Measurements from ENCODE around the gene MAML1. TPM values are rescaled to one million over a fixed set of nuclear protein-coding genes. Genes with fewer than 3 reads are reported as not detected.
A peak's percentile ranks its signal among the peaks of the same experiment; 100 is the strongest.

Gene MAML1
- total and polyA plus RNA-seq, 4 experiments from 2014 or later, result 1.5 to 56.5 (median 31.7) TPM

GRCh38 chr5:179815491-179816249, 83.0 kb downstream of the MAML1 start:
- intact Hi-C loops (cut with micrococcal nuclease), result no loop called here
- CTCF ChIA-PET (ENCODE audit: partially characterized antibody), result no interaction called here

GRCh38 chr5:179816401-179816795, 83.8 kb downstream of the MAML1 start:
- peak overlapping the region in 1 of 8 donors; percentile 43 for H3K4me3 Mint-ChIP-seq
- DNase-seq, result no peak
- Histone ChIP-seq H3K27me3 (ENCODE audit: insufficient read depth, low read length) (no peaks in the 10 kb centered on the region), H3K36me3 (ENCODE audit: insufficient read depth, low read length) (peaks cover 5% of the 10 kb centered on the region), H3K4me3 (ENCODE audit: low read length in 2 of 2) (no peak overlapping the region), H3K9me3 (ENCODE audit: control insufficient read depth in 1 of 2, low read length in 2 of 2) (no peaks in the 10 kb centered on the region), H3K4me1 (ENCODE audit: insufficient read depth, low read length) (peaks cover 32% of the 10 kb centered on the region), H3K27ac (ENCODE audit: low read depth, low read length) (no peak overlapping the region)
- H3K27ac Mint-ChIP-seq, result peak overlapping the region in 2 of 7 donors; percentile 31 to 59
- H3K27me3 Mint-ChIP-seq, result peaks cover 0 to 2% of the 10 kb centered on the region in 2 donors
- POLR2A ChIA-PET (ENCODE audit: partially characterized antibody), result interaction anchor here (1.1 to 7.5 kb wide), 3 partner anchors 11 to 22 kb away, joined by 4 to 159 read pairs (median 6); partner anchors contain the start of genes LTC4S and MGAT4B
- peaks cover 15 to 29% (median 23%) of the 10 kb centered on the region in 4 donors for H3K4me1 Mint-ChIP-seq
- CTCF ChIA-PET (ENCODE audit: partially characterized antibody), result interaction anchor here (1.1 kb wide), 1 partner anchor 15 kb away, joined by 3 read pairs; no protein-coding TSS in a partner anchor
- peaks cover 0 to 1% (median 0%) of the 10 kb centered on the region in 8 donors for H3K9me3 Mint-ChIP-seq
- peaks cover 11 to 18% of the 10 kb centered on the region in 2 donors for H3K36me3 Mint-ChIP-seq
- intact Hi-C loops (cut with micrococcal nuclease), result no loop called here

More at GRCh38 chr5:179815491-179816249, 83.0 kb downstream of the MAML1 start:
- peak overlapping the region in 4 of 8 donors; percentile 3 to 36 (median 30) for H3K4me3 Mint-ChIP-seq
- DNase-seq, result peak in 1 of 5 donors; percentile 22
- Histone ChIP-seq H3K4me3 (ENCODE audit: low read length in 2 of 2) (no peak overlapping the region), H3K27me3 (ENCODE audit: insufficient read depth, low read length) (no peaks in the 10 kb centered on the region), H3K27ac (ENCODE audit: low read depth, low read length) (no peak overlapping the region), H3K4me1 (ENCODE audit: insufficient read depth, low read length) (peaks cover 32% of the 10 kb centered on the region), H3K36me3 (ENCODE audit: insufficient read depth, low read length) (peaks cover 5% of the 10 kb centered on the region), H3K9me3 (ENCODE audit: control insufficient read depth in 1 of 2, low read length in 2 of 2) (no peaks in the 10 kb centered on the region)
- peaks cover 0 to 2% of the 10 kb centered on the region in 2 donors for H3K27me3 Mint-ChIP-seq
- POLR2A ChIA-PET (ENCODE audit: partially characterized antibody), result interaction anchor here (0.7 to 1.3 kb wide), 2 partner anchors 19 to 66 kb away, joined by 4 to 5 read pairs; no protein-coding TSS in a partner anchor
- peak overlapping the region in 4 of 7 donors; percentile 54 to 79 (median 62) for H3K27ac Mint-ChIP-seq
- H3K9me3 Mint-ChIP-seq, result no peaks in the 10 kb centered on the region
- peaks cover 11 to 17% of the 10 kb centered on the region in 2 donors for H3K36me3 Mint-ChIP-seq
- H3K4me1 Mint-ChIP-seq, result peaks cover 15 to 28% (median 23%) of the 10 kb centered on the region in 4 donors

- Mint-ChIP-seq H3K4me3 (peak overlapping the region in 3 of 8 donors; percentile 15 to 67 (median 48)), H3K4me1 (peaks cover 17 to 35% (median 26%) of the 10 kb centered on the region in 4 donors)
- H3K4me3 ChIP-seq (ENCODE audit: low read length in 2 of 2), result no peak overlapping the region
Observed at GRCh38 chr5:179816796-179817469, 84.3 kb downstream of the MAML1 start.

GRCh38 chr5:179817470-179817840, 84.8 kb downstream of the MAML1 start:
- no peak overlapping the region for H3K4me3 ChIP-seq (ENCODE audit: low read length in 2 of 2)
- no peaks in the 10 kb centered on the region for H3K27me3 ChIP-seq (ENCODE audit: insufficient read depth, low read length)
- Mint-ChIP-seq H3K36me3 (peaks cover 16 to 28% of the 10 kb centered on the region in 2 donors), H3K27me3 (peaks cover 0 to 4% of the 10 kb centered on the region in 2 donors), H3K9me3 (peaks cover 0 to 5% (median 0%) of the 10 kb centered on the region in 8 donors), H3K27ac (peak overlapping the region in 4 of 7 donors; percentile 91 to 96 (median 94)), H3K4me3 (peak overlapping the region in 7 of 8 donors; percentile 13 to 71 (median 31)), H3K4me1 (peaks cover 22 to 40% (median 31%) of the 10 kb centered on the region in 4 donors)
- DNase-seq, result peak in 1 of 5 donors; percentile 37
- intact Hi-C loops (cut with micrococcal nuclease), result no loop called here
- peaks cover 6% of the 10 kb centered on the region for H3K36me3 ChIP-seq (ENCODE audit: insufficient read depth, low read length)
- POLR2A ChIA-PET (ENCODE audit: partially characterized antibody), result interaction anchor here (0.5 to 7.5 kb wide), 4 partner anchors 12 to 58 kb away, joined by 3 to 159 read pairs (median 5); partner anchors contain the start of genes LTC4S and MGAT4B
- H3K4me1 ChIP-seq (ENCODE audit: insufficient read depth, low read length), result peaks cover 39% of the 10 kb centered on the region
- no peaks in the 10 kb centered on the region for H3K9me3 ChIP-seq (ENCODE audit: control insufficient read depth in 1 of 2, low read length in 2 of 2)
- CTCF ChIA-PET (ENCODE audit: partially characterized antibody), result interaction anchor here (1.0 to 1.1 kb wide), 2 partner anchors 16 to 91 kb away, joined by 3 read pairs; no protein-coding TSS in a partner anchor
- no peak overlapping the region for H3K27ac ChIP-seq (ENCODE audit: low read depth, low read length)

More at GRCh38 chr5:179816796-179817469, 84.3 kb downstream of the MAML1 start:
- no peak overlapping the region for H3K27ac ChIP-seq (ENCODE audit: low read depth, low read length)
- Mint-ChIP-seq H3K9me3 (peaks cover 0 to 5% (median 0%) of the 10 kb centered on the region in 8 donors), H3K27ac (peak overlapping the region in 1 of 7 donors; percentile 31), H3K36me3 (peaks cover 13 to 23% of the 10 kb centered on the region in 2 donors), H3K27me3 (peaks cover 0 to 4% of the 10 kb centered on the region in 2 donors)
- no peaks in the 10 kb centered on the region for H3K9me3 ChIP-seq (ENCODE audit: control insufficient read depth in 1 of 2, low read length in 2 of 2)
- peaks cover 34% of the 10 kb centered on the region for H3K4me1 ChIP-seq (ENCODE audit: insufficient read depth, low read length)
- POLR2A ChIA-PET (ENCODE audit: partially characterized antibody), result interaction anchor here (0.5 to 7.5 kb wide), 3 partner anchors 11 to 58 kb away, joined by 4 to 159 read pairs (median 6); partner anchors contain the start of genes LTC4S and MGAT4B
- intact Hi-C loops (cut with micrococcal nuclease), result no loop called here
- DNase-seq, result peak in 1 of 5 donors; percentile 18
- CTCF ChIA-PET (ENCODE audit: partially characterized antibody), result interaction anchor here (1.1 kb wide), 1 partner anchor 15 kb away, joined by 3 read pairs; no protein-coding TSS in a partner anchor
- H3K36me3 ChIP-seq (ENCODE audit: insufficient read depth, low read length), result peaks cover 5% of the 10 kb centered on the region
- H3K27me3 ChIP-seq (ENCODE audit: insufficient read depth, low read length), result no peaks in the 10 kb centered on the region

- Mint-ChIP-seq H3K27me3 (peaks cover 0 to 4% of the 10 kb centered on the region in 2 donors), H3K9me3 (peaks cover 0 to 5% (median 0%) of the 10 kb centered on the region in 8 donors), H3K4me1 (peaks cover 25 to 47% (median 34%) of the 10 kb centered on the region in 4 donors), H3K4me3 (peak overlapping the region; percentile 78 to 88 (median 82)), H3K27ac (peak overlapping the region; percentile 73 to 96 (median 93)), H3K36me3 (peaks cover 12 to 29% of the 10 kb centered on the region in 2 donors)
- no peaks in the 10 kb centered on the region for H3K9me3 ChIP-seq (ENCODE audit: control insufficient read depth in 1 of 2, low read length in 2 of 2)
- peak overlapping the region in 1 of 2 donors; percentile 45 for H3K4me3 ChIP-seq (ENCODE audit: low read length in 2 of 2)
- intact Hi-C loops (cut with micrococcal nuclease), result no loop called here
- H3K4me1 ChIP-seq (ENCODE audit: insufficient read depth, low read length), result peaks cover 46% of the 10 kb centered on the region
- no peaks in the 10 kb centered on the region for H3K27me3 ChIP-seq (ENCODE audit: insufficient read depth, low read length)
- no peak for DNase-seq
- peak overlapping the region; percentile 99 for H3K27ac ChIP-seq (ENCODE audit: low read depth, low read length)
- H3K36me3 ChIP-seq (ENCODE audit: insufficient read depth, low read length), result peaks cover 10% of the 10 kb centered on the region
- CTCF ChIA-PET (ENCODE audit: partially characterized antibody), result interaction anchor here (1.0 to 1.1 kb wide), 2 partner anchors 16 to 90 kb away, joined by 3 read pairs; no protein-coding TSS in a partner anchor
- POLR2A ChIA-PET (ENCODE audit: partially characterized antibody), result interaction anchor here (1.2 to 7.5 kb wide), 3 partner anchors 13 to 39 kb away, joined by 3 to 159 read pairs (median 68); partner anchors contain the start of genes LTC4S and MGAT4B
Observed at GRCh38 chr5:179817890-179818745, 85.5 kb downstream of the MAML1 start.

- H3K4me1 ChIP-seq (ENCODE audit: insufficient read depth, low read length), result peaks cover 46% of the 10 kb centered on the region
- H3K4me3 ChIP-seq (ENCODE audit: low read length in 2 of 2), result peak overlapping the region in 1 of 2 donors; percentile 45
- peaks cover 26 to 52% (median 38%) of the 10 kb centered on the region in 4 donors for H3K4me1 Mint-ChIP-seq
- H3K4me3 Mint-ChIP-seq, result peak overlapping the region; percentile 78 to 88 (median 82)
- peaks cover 0 to 5% (median 0%) of the 10 kb centered on the region in 8 donors for H3K9me3 Mint-ChIP-seq
- peak overlapping the region; percentile 99 for H3K27ac ChIP-seq (ENCODE audit: low read depth, low read length)
- peak overlapping the region; percentile 73 to 96 (median 92) for H3K27ac Mint-ChIP-seq
- H3K36me3 Mint-ChIP-seq, result peaks cover 11 to 30% of the 10 kb centered on the region in 2 donors
- H3K27me3 Mint-ChIP-seq, result peaks cover 0 to 4% of the 10 kb centered on the region in 2 donors
- ChIA-PET POLR2A (ENCODE audit: partially characterized antibody) (interaction anchor here (1.5 to 7.5 kb wide), 11 partner anchors 8 to 253 kb away, joined by 3 to 159 read pairs (median 21); partner anchors contain the start of genes HNRNPH1, LTC4S, MAML1 and MGAT4B), CTCF (ENCODE audit: partially characterized antibody) (interaction anchor here (1.1 kb wide), 1 partner anchor 17 kb away, joined by 3 read pairs; no protein-coding TSS in a partner anchor)
- intact Hi-C loops (cut with micrococcal nuclease), result no loop called here
- no peaks in the 10 kb centered on the region for H3K9me3 ChIP-seq (ENCODE audit: control insufficient read depth in 1 of 2, low read length in 2 of 2)
- peaks cover 15% of the 10 kb centered on the region for H3K36me3 ChIP-seq (ENCODE audit: insufficient read depth, low read length)
- DNase-seq, result peak; percentile 81 to 97 (median 86)
- H3K27me3 ChIP-seq (ENCODE audit: insufficient read depth, low read length), result no peaks in the 10 kb centered on the region
Observed at GRCh38 chr5:179818746-179819295, 86.2 kb downstream of the MAML1 start.
